K562 (cell line): ENCODE data around the gene PYGM. TPM values are rescaled to one million over a fixed set of nuclear protein-coding genes. Genes with fewer than 3 reads are reported as not detected.
A peak's percentile ranks its signal among the peaks of the same experiment; 100 is the strongest.

Experiments
- ATAC-seq: fragments of 200-7000 bp; cut with Tn5 transposase; 3 replicates; pipeline ENCODE4 v1.9.1; 2020; ENCODE audit warnings: moderate library complexity
- BruUV-seq: library from RNA; stranded (reverse); fragments of 400-500 nt; replicated peaks from 2 replicates; lab custom pipeline; 2021; lab: Mats Ljungman, UMichigan
- CTCF ChIA-PET: fragments of 300-600 bp; formaldehyde crosslinking; extraction: SDS; loops from one replicate; lab custom pipeline; 2021; ENCODE audit warnings: low intra/inter-chr PET ratio; lab: Yijun Ruan, JAX
- POLR2A ChIA-PET: fragments of 300-600, 350-650 bp; sonication (Branson Sonifier 250); formaldehyde crosslinking; extraction: SDS; loops from one replicate; lab custom pipeline; 2021; ENCODE audit warnings: antibody characterized with exemption, inconsistent platforms; lab: Yijun Ruan, JAX
- DNase-seq, 4 experiments: peaks; one replicate each; pipeline versions ENCODE4 v3.0.0 to v3.0.0-alpha.2; 2011 to 2018; ENCODE audit warnings: low spot score in 3 of 4, mixed read lengths in 3 of 4; ENCODE audit errors: extremely low read depth in 1 of 4
- FAIRE-seq: peaks from 2 replicates; lab custom pipeline; 2011; peaks lifted over from hg19 to GRCh38; lab: Jason Lieb, UNC
- H2AFZ ChIP-seq: 2 replicates; pipeline ENCODE4 v1.6.0; 2011; ENCODE audit warnings: low read depth, low read length, control low read depth, inconsistent platforms
- H3K27ac ChIP-seq: fragments of 200-600 bp; 3 replicates; pipeline ENCODE4 v1.8.0; 2011; ENCODE audit warnings: low read depth, mild to moderate bottlenecking, control low read depth, inconsistent platforms, low read length, moderate library complexity, mixed read lengths; ENCODE audit errors: extremely low read depth
- H3K27me3 ChIP-seq, 2 experiments: fragments of 300-600 bp in 1 of 2; 2 replicates in 1 of 2; 3 replicates in 1 of 2; pipeline versions ENCODE4 v1.6.0 to v1.8.0; 2011; ENCODE audit warnings: inconsistent platforms in 2 of 2, low read length in 2 of 2, mild to moderate bottlenecking in 1 of 2, mixed read lengths in 1 of 2, moderate library complexity in 1 of 2; ENCODE audit not compliant: control insufficient read depth in 2 of 2, insufficient read depth in 2 of 2
- H3K36me3 ChIP-seq: fragments of 300-600 bp; 3 replicates; pipeline ENCODE4 v1.8.0; 2011; ENCODE audit warnings: mild to moderate bottlenecking, low read length, inconsistent platforms; ENCODE audit not compliant: control insufficient read depth, insufficient read depth
- H3K4me1 ChIP-seq, 2 experiments: fragments of 200-600 bp in 1 of 2; replicated peaks in 1 of 2; 2 replicates in 1 of 2; 3 replicates in 1 of 2; pipeline versions ENCODE4 v1.5.1 to v1.8.0; 2011; ENCODE audit warnings: inconsistent platforms in 2 of 2, low read length in 2 of 2, mild to moderate bottlenecking in 1 of 2, mixed read lengths in 1 of 2, moderate library complexity in 1 of 2; ENCODE audit not compliant: control insufficient read depth in 2 of 2, insufficient read depth in 2 of 2
- H3K4me2 ChIP-seq: 2 replicates; pipeline ENCODE4 v1.6.1; 2011; ENCODE audit warnings: low read length, control low read depth, inconsistent platforms, mixed read lengths; ENCODE audit not compliant: insufficient read depth
- H3K4me3 ChIP-seq: fragments of 200-600 bp; sonication (generic), shearing (Covaris generic); 2 replicates; pipeline ENCODE4 v1.5.1; 2016; ENCODE audit warnings: control low read depth, inconsistent platforms
- H3K79me2 ChIP-seq: fragments of 200-600 bp; 3 replicates; pipeline ENCODE4 v1.8.0; 2011; ENCODE audit warnings: low read length, inconsistent platforms; ENCODE audit not compliant: control insufficient read depth, insufficient read depth
- H3K9ac ChIP-seq, 2 experiments: 2 replicates each; pipeline versions ENCODE4 v1.6.0 to v1.6.1; 2011; ENCODE audit warnings: low read depth in 2 of 2, low read length in 2 of 2, control low read depth in 1 of 2, inconsistent platforms in 1 of 2, mild to moderate bottlenecking in 1 of 2, mixed read lengths in 1 of 2; ENCODE audit not compliant: insufficient read depth in 1 of 2
- H3K9me1 ChIP-seq: one replicate; pipeline ENCODE4 v1.6.0; 2011; ENCODE audit warnings: inconsistent platforms, mild to moderate bottlenecking, low read length, moderate library complexity; ENCODE audit not compliant: control insufficient read depth, insufficient read depth
- H3K9me3 ChIP-seq: replicated peaks from 2 replicates; pipeline ENCODE4 v1.5.1; 2011; ENCODE audit warnings: low read depth, low read length, inconsistent platforms; ENCODE audit not compliant: control insufficient read depth, insufficient read depth
- H4K20me1 ChIP-seq: replicated peaks from 2 replicates; pipeline ENCODE4 v1.6.1; 2011; ENCODE audit warnings: low read length, inconsistent platforms, mixed read lengths; ENCODE audit not compliant: control insufficient read depth, insufficient read depth
- ATF7 ChIP-seq: fragments of 450-650 bp; IDR thresholded peaks from 2 replicates; pipeline ENCODE4 v1.7.1; 2014; ENCODE audit warnings: mild to moderate bottlenecking, moderate library complexity
- PHF8 ChIP-seq: fragments of 200-600 bp; sonication (generic); IDR thresholded peaks from 2 replicates; pipeline ENCODE4 v1.6.1; 2012; ENCODE audit warnings: mixed run types, mild to moderate bottlenecking, inconsistent platforms, low read length, moderate library complexity, borderline replicate concordance
- POLR2AphosphoS2 ChIP-seq: IDR thresholded peaks from 2 replicates; pipeline ENCODE4 v1.6.1; 2012; ENCODE audit warnings: low read length, improper control_type of control experiment
- WGBS: fragments of 100-300 bp; shearing (Covaris generic); methylation state at CpG from one replicate; pipeline ENCODE4 v1.1.6; 2016; ENCODE audit warnings: low coverage, mixed read lengths; ENCODE audit not compliant: insufficient coverage; ENCODE audit errors: missing lambda C conversion rate; 5-methylcytosine and 5-hydroxymethylcytosine counted together
- in situ Hi-C: fragments of 300-500 bp; cut with MboI; formaldehyde crosslinking; loops from 4 replicates; pipeline ENCODE4 v1.15.0; 2018; ENCODE audit warnings: inconsistent platforms, mixed read lengths
- intact Hi-C: fragments of 100-400 bp; cut with micrococcal nuclease; formaldehyde crosslinking; loops from 2 replicates; pipeline ENCODE4 v1.14.2; 2022
- polyA plus RNA-seq, 8 experiments: library from polyadenylated mRNA; depleted of rRNA in 4 of 8; stranded (reverse) in 5 of 8; unstranded in 3 of 8; fragments of >200 nt; fragmentation: Nextera tagmentation in 2 of 8; fragmentation: Illumina TruSeq in 1 of 8; extraction: Ambion mirVana in 2 of 8; extraction: Trizol in 1 of 8; gene quantifications; 2 replicates each; pipeline versions ENCODE4 v1.2.1 to v1.2.3, GENCODE V29; 2011 to 2014; ENCODE audit warnings: inconsistent platforms in 1 of 8, missing spikeins in 1 of 8
- total RNA-seq, 7 experiments: library from RNA; depleted of rRNA in 6 of 7; stranded (reverse); fragments of >200 nt in 6 of 7; fragmentation: Illumina TruSeq in 2 of 7; extraction: Trizol in 2 of 7; gene quantifications; 2 replicates each; pipeline versions ENCODE4 v1.2.1 to v1.2.3, GENCODE V29; 2011 to 2021; ENCODE audit warnings: low replicate concordance in 1 of 7

PYGM gene
- total and polyA plus RNA-seq, 9 of the 15 experiments (the other 6 are each of a cell fraction or from before 2014, with no cell fraction given), result 0.07 to 1.5 (median 0.68) TPM

DNA sequence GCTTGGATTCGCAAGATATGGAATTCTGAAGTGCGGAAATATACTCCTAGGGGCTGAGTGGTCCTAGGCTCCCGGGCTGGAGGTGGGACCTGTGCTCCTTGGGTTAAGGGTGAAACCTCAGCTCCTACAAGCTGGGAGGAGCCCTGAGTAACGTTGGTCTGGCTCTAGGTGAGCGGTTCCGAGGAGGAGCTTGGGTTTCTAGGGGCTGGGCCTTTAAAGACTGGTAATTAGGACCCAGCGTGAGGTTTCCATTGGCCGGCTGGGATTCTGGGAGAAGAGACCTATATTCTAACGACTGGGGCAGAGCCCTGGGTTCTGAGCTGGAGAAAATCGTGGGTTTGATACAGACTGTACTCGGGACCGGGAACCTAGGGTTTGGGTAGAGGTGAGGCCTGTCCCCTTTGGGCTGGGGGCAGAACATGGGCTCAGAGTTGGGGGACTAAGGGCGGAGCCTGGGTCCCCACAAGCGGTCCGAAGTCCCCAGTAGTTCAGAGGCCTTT lies 44.1 kb upstream of the PYGM start:
- peaks cover 30 to 62% of the 10 kb centered on the region in 2 experiments for H3K4me1 ChIP-seq
- H4K20me1 ChIP-seq, result no peaks in the 10 kb centered on the region
- peak overlapping the region; percentile 39 for H3K27ac ChIP-seq
- no peak for FAIRE-seq
- no peaks in the 10 kb centered on the region for H3K9me1 ChIP-seq
- DNase-seq, result no peak
- BruUV-seq, result TSS peak; percentile 41
- ChIA-PET CTCF (interaction anchor here (0.6 to 1.1 kb wide), 3 partner anchors 17 to 165 kb away, joined by 3 to 4 read pairs (median 4); no protein-coding TSS in a partner anchor), POLR2A (interaction anchor here (1.2 to 1.4 kb wide), 2 partner anchors 9 to 25 kb away, joined by 3 to 4 read pairs; partner anchors contain the start of gene SF1)
- no peak overlapping the region; the same call in 1 of the 2 replicates for H2AFZ ChIP-seq
- in situ Hi-C loops (no loop called here), intact Hi-C loops (loop anchor here (2.0 to 5.0 kb wide), 2 partner anchors 25 to 38 kb away; partner anchors contain the start of genes CDC42BPG and SF1)
- 44% methylated on average over 15 of the region's 15 CpGs for WGBS
- peaks cover 1% of the 10 kb centered on the region; the same call in 1 of the 3 replicates for H3K79me2 ChIP-seq
- peak; percentile 41 for ATAC-seq
- no peaks in the 10 kb centered on the region for H3K9me3 ChIP-seq
- peaks cover 49% of the 10 kb centered on the region; the same call in 2 of the 3 replicates for H3K36me3 ChIP-seq
- peak overlapping the region; percentile 62 to 87; a peak in 3 of 4 replicates for H3K9ac ChIP-seq
- H3K27me3 ChIP-seq, result no peaks in the 10 kb centered on the region
- TF ChIP-seq PHF8, result 0 out of 2 replicates have a peak, but pooled peaks have one; percentile 2
- TF ChIP-seq POLR2AphosphoS2, result 0 out of 2 replicates have a peak, but pooled peaks have one; percentile 2
- TF ChIP-seq ATF7, result no peak
- peak overlapping the region; percentile 55 for H3K4me3 ChIP-seq
- H3K4me2 ChIP-seq, result peak overlapping the region; percentile 91
